A549 (cell line): ENCODE data around the gene NTRK3.

Experiments
- ATOH8 ChIP-seq: fragments of 250-450 bp; sonication (Bioruptor Pico); IDR thresholded peaks from 2 replicates; pipeline ENCODE4 v1.5.0; 2020; ENCODE audit warnings: low read depth, mild to moderate bottlenecking, moderate library complexity
- CBX2 ChIP-seq: fragments of 200-600 bp; sonication (generic); IDR thresholded peaks from 2 replicates; pipeline ENCODE4 v1.6.1; 2016; ENCODE audit warnings: low read depth, mild to moderate bottlenecking, borderline replicate concordance
- CHD2 ChIP-seq: fragments of 150-350 bp; IDR thresholded peaks from 2 replicates; pipeline ENCODE4 v1.6.1; 2014; ENCODE audit warnings: low read length; ENCODE audit not compliant: partially characterized antibody
- CTCF ChIP-seq: fragments of >200 bp; sonication (Bioruptor Twin); formaldehyde crosslinking; IDR thresholded peaks from 3 replicates; pipeline ENCODE4 v1.5.1; 2016
- ESRRA ChIP-seq: fragments of 150-350 bp; IDR thresholded peaks from 2 replicates; pipeline ENCODE4 v1.6.1; 2014; ENCODE audit warnings: mild to moderate bottlenecking, low read length, borderline replicate concordance
- KDM1A ChIP-seq: fragments of 200-600 bp; sonication (generic); IDR thresholded peaks from 2 replicates; pipeline ENCODE4 v1.6.1; 2016; ENCODE audit warnings: low read depth, mild to moderate bottlenecking
- KDM5A ChIP-seq: fragments of 200-600 bp; sonication (generic); IDR thresholded peaks from 2 replicates; pipeline ENCODE4 v1.6.1; 2016; ENCODE audit warnings: antibody characterized with exemption, mild to moderate bottlenecking
- MAX ChIP-seq: IDR thresholded peaks from 2 replicates; pipeline ENCODE4 v1.6.1; 2012
- POLR2A ChIP-seq: IDR thresholded peaks from 2 replicates; pipeline ENCODE4 v1.6.1; 2012; ENCODE audit warnings: mild to moderate bottlenecking, low read length

GRCh38 chr15:88126695-88127431, 129.7 kb downstream of the NTRK3 start:
- TF ChIP-seq MAX (no peak), CTCF (no peak), KDM1A (no peak), ATOH8 (CRISPR knock-in tag) (no peak), KDM5A (no peak), POLR2A (no peak), CBX2 (no peak), CHD2 (no peak), ESRRA (no peak)
